HG03565 (cell line): ENCODE measurements around the gene SPIB.
A peak's percentile ranks its signal among the peaks of the same experiment; 100 is the strongest.
"Not testable (repeated sequence)": the region's sequence is repeated elsewhere in the genome, so short reads cannot be mapped to it uniquely, and the experiment has no call there.

Experiments
- ATAC-seq: cut with Tn5 transposase; IDR thresholded peaks from one replicate; pipeline ENCODE4 v1.9.1; 2021; ENCODE audit warnings: mild to moderate bottlenecking, moderate library complexity; ENCODE audit not compliant: unreplicated experiment

SPIB gene

DNA sequence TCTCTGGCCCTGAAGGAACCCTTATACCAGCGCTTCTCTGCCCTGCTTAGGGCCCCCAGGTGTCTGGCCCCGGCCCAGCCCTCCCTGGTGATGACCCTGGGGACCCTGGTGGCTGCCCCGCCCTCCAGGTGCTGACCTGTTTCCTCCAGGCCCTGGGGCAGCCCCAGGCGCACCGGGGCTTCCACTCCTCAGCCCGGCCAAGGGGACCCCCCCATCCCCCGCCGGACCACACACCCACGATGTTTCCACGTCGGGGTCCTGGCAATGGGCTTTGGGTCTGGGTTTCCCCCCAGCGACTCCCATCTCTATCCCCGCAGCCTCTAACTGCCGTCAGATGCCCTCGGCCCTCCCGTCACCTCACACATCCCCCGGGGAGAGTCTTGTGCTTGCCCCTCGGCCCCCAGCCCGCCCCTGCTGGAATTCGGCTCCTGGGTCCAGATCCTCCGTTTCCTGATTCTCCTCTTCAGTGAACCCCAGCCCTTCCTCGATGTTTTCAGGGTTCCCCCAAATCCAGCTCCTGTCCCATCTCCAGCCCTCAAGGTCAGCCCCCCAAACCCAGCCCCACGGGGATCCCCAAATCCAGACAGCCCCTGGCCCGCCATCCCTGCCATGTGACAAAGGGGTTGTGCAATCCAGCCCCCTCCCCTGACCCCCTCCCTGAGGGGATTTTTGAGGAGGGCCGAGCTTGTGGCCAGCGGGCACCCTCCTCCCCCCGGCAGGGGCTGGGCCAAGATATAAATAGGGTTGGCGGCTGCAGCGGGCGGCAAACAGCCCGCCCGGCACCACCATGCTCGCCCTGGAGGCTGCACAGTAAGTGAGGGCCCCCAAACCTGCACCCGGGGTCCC lies at the start of gene SPIB:
Gene SPIB, plus strand, starts transcription at position 763 of the 846 bp plus-strand sequence. Its CDS starts 25 bp downstream, at position 788.
- ATAC-seq, result no peak

DNA sequence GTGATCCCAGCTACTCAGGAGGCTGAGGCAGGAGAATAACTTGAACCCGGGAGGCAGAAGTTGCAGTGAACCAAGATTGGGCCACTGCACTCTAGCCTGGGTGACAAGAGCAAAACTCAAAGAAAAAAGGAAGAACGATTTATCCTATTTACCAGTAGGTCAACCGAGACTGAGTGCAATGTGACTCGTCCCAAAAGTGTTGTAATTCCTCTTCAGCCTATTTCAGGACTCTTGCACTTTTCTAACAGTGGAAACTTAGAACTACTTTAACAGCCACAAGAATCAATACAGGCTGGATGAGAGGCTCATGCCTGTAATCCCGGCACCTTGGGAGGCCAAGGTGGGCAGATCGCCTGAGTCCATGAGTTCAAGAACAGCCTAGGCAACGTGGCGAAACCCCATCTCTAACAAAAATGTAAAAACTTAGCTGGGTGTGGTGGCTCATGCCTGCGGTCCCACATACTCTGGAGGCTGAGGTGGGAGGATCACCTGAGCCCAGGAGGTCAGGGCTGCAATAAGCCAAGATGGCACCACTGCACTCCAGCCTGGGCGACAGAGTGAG lies 46.7 kb upstream of the SPIB start:
- ATAC-seq, result no peak

- peak; percentile 73 for ATAC-seq
Observed at GRCh38 chr19:50376166-50377050, 42.3 kb upstream of the SPIB start, which contains the start of gene NR1H2. TSS of gene NR1H2 (plus strand) at chr19:50376457. CDS start at chr19:50377606, 1,149 bp downstream.

GRCh38 chr19:50377051-50377461 lies 41.7 kb upstream of the SPIB start:
- no peak for ATAC-seq

DNA sequence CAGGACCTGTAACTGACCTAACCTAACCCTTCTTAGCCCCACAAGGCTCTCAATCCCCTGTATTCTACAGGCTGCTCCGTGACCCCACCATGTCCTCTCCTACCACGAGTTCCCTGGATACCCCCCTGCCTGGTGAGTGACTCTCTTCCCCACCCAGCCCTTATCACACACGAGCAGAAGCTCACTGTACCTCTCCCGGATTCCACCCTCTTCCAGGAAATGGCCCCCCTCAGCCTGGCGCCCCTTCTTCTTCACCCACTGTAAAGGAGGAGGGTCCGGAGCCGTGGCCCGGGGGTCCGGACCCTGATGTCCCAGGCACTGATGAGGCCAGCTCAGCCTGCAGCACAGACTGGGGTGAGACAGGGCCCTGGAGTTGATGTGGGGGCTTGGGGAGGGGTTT lies 41.2 kb upstream of the SPIB start:
- no peak for ATAC-seq

DNA sequence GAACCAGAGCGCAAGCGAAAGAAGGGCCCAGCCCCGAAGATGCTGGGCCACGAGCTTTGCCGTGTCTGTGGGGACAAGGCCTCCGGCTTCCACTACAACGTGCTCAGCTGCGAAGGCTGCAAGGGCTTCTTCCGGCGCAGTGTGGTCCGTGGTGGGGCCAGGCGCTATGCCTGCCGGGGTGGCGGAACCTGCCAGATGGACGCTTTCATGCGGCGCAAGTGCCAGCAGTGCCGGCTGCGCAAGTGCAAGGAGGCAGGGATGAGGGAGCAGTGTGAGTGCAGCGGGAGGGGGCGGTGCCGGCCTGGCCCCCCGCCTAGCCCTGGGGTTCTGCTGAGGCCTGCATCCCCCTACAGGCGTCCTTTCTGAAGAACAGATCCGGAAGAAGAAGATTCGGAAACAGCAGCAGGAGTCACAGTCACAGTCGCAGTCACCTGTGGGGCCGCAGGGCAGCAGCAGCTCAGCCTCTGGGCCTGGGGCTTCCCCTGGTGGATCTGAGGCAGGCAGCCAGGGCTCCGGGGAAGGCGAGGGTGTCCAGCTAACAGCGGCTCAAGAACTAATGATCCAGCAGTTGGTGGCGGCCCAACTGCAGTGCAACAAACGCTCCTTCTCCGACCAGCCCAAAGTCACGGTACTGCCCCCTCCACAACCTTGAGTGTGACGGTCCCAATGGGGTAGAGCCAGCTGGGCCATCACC lies 40.4 kb upstream of the SPIB start:
- ATAC-seq, result no peak

DNA sequence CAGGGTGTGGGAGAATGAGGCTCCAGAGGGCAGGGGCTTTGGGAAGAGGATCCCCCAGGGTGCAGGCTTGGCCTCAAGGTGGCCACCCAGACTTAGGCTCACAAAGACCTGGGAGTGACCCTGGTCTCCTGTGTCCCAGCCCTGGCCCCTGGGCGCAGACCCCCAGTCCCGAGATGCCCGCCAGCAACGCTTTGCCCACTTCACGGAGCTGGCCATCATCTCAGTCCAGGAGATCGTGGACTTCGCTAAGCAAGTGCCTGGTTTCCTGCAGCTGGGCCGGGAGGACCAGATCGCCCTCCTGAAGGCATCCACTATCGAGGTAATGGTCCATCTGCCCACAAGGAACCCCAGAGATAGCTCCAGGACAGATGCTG lies 39.9 kb upstream of the SPIB start:
- no peak for ATAC-seq

DNA sequence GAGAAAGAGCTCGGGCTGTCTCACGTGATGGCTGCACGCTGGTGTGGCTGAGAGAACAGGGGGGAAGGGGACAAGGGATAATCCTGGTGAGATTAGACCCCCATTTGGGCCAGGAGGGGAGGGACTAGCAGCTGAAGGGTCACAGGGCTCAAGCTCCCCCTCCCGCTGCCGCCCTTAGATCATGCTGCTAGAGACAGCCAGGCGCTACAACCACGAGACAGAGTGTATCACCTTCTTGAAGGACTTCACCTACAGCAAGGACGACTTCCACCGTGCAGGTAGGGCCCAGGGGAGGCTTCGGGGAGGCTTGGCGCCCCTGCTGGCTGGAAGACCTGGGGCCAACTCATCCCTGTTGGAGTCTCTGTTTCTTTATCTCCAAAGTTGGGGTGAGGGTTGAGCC lies 39.1 kb upstream of the SPIB start:
- ATAC-seq, result no peak

GRCh38 chr19:50380137-50380536 lies 38.6 kb upstream of the SPIB start:
- ATAC-seq, result no peak

DNA sequence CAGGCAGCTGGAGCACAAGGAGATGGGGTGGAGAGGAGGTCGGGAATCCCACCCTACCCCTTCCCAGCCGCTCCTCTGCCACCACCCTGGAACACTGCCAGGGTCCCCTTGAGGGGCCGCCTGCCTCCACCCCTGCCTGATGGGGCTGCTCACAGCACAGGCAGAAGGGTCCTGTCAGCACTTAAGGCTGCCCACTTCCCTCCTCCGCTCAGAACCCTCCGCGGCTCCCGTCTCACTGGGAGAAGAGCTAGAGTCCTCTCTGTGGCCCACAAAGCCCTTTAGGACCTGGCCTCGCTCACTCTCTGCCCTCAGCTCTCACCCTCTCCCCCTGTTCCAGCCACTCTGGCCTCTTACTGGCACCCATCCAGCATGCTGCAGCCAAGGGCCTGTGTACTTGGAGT lies 38.0 kb upstream of the SPIB start:
- ATAC-seq, result no peak

GRCh38 chr19:50381881-50382729 lies 36.6 kb upstream of the SPIB start:
- no peak for ATAC-seq

DNA sequence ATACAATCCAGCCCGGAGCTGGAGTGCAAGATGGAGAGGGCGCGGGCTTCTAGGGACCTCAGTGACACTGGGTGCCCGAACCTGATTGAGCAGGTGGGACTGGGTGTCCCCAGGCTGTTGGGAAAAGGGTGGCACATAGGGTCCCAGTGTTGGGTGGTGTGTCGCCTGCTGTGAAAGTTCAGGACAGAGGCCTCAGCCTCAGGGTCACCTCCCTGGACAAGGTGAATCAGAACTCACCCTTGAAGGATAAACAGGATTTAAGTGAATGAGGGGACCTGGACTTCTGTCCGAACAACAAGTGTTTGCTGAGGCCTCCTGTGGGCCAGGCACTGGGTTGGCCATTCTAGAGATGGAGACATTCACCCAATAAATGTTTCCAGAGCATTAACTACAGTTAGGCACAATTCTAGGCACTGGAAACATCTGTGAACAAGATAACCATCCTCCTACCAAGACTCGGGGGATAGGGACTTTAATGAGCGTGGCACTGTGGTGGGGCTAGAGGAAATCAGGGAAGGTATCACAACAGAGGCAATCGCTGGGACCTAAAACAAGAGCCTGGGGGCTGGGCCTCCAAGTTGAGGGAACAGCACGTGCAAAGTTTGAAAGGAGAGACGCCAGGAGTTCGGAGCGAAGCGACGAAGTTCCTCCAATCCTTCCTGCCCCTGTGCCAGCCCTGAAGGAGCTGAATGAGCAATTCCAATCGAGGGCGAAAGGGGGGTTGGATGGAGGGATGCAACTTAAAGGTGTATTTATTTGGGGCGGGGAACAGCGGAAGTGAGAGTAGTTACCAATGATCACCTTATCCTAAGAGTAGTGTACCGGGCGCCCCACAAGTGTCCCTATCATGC lies 35.5 kb upstream of the SPIB start:
- no peak for ATAC-seq

GRCh38 chr19:50383852-50384684 lies 34.7 kb upstream of the SPIB start, which contains the start of gene POLD1:
TSS of gene POLD1 (plus strand) at chr19:50384347. CDS start at chr19:50398852, 14,505 bp downstream.
- peak; percentile 76 for ATAC-seq

DNA sequence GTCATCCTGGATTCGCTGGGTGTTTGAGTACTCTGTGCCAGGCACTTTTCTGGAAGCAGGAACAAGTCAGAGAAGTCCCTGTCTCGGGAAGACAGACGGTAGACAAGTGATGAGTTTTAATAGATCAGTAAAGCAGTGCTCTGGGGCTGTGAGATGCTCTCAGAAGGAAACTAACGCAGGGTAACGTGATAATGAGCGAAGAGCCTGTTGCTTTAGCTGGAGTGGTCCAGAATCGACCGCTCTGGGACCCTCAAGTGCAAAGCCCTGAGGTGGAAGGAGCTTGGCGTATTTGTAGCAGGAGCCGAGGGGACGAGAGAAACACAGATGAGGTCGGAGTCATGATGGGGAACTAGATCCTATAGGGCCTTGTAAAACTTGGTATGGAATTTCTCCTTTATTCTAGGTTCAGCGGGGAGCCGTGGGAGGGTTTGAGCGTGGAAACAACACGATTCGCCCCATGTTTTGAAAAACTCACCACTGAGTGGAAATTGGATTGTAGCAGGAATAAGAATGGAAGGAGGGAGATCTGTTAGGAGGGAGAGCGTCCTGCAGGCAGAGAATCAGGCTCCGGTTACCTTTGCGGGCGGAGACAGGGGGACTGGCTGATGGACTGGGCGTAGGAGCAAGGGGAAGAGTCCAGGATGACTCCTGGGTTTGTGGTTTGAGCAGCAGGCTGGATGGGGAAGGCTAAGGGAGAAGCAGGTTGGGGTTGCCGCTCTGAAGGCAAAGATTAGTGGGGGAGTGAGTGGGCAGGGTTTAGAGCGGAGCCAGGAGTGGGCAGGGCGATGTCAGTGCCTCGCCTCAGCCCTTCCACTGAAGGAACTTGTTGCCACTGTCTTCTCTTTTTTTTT lies 33.8 kb upstream of the SPIB start:
- no peak for ATAC-seq

DNA sequence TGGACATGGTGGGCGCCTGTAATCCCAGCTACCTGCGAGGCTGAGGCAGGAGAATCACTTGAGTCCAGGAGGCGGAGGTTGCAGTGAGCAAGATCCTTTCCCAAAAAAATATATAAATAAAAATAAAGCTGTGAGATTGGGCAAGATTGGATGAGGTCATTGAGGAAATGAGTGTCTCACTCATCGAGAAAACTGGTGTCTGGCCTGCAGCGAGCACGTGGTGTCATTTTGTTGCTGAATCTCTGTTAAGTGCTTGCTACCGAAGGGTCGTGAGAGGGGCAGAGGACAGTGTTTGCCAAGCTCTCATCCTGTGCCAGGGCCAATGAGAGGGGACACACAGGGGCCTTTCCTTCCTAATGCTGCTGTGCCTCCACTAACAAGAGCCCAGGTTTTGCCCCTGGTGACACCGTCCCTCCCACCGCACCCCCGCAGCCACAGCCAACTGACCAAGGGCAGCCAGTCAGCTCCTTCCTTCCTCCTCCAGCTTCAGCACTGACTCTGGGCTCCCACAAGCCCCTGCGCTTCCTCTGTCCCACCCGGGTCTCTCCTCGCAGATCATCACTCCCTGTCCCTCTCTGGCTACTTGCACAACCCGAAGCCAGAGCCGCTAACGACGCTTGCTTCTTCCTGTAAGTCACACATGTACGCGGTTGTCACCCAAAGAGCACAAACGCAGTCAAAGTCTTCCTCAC lies 31.4 kb upstream of the SPIB start:
- no peak for ATAC-seq

- no peak for ATAC-seq
Observed at GRCh38 chr19:50387868-50388245, 30.9 kb upstream of the SPIB start.

DNA sequence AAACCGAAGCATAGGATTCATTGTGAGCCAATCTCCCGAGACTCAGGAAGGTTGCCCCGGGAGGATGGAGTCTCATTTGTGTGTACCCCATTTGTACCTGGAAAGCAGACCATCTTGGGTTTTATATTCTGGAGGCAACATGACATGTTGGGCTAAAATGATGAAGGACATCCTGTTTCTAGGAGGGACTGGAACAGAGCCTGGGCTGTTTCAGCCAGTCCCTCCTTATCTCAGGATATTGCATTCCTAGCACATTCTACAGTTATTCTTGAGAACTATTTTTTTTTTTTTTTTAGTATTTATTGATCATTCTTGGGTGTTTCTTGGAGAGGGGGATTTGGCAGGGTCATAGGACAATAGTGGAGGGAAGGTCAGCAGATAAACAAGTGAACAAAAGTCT lies 28.4 kb upstream of the SPIB start:
- ATAC-seq, result not testable (repeated sequence)
